Heart left ventricle (tissue), 13 donors: ENCODE results near the gene AKT2.

ENCODE experiments used
- POLR2A ChIP-seq, 2 donors: fragments of 450-650 bp; IDR thresholded peaks; one replicate each; pipeline ENCODE4 v1.6.1; 2017; ENCODE audit warnings: antibody characterized with exemption in 2 of 2, mild to moderate bottlenecking in 2 of 2, moderate library complexity in 2 of 2
- TF ChIP-seq, protein P1 (sequence below), 12 donors: fragments of 200-600 bp; sonication (generic) in 4 of 12; IDR thresholded peaks; one replicate each; pipeline versions ENCODE4 v1.5.0 to v1.8.0; 2018 to 2022; ENCODE audit warnings: antibody characterized with exemption in 12 of 12, mild to moderate bottlenecking in 5 of 12
- donor health status: ischemic (EF 13 %, LVEDD 7.1; RV severe dilation, severe dysfunction).
- donor health status: DM: no; HTN: yes; CAD: no.
- donor health status: DM: no; HTN: no; CAD: no.
- donor health status: ischemic (EF 25% LVEDD 6.9; RV normal size, moderate dysfunction).
- donor health status: ischemic (EF 25% LVEDD 5.7; RV mildly dilated, moderate dysfunction).
- donor health status: ischemic (EF 35%, LVEDD 5.7; RV mildly dilated, moderate dysfunction).
- donor health status: nonischemic (EF 11% LVEDD 7.7; RV severe dilation, severe dysfunction).
- donor health status: DM: yes; HTN: yes; CAD: no.
- donor health status: PGD.
- donor health status: ischemic (EF 29% LVEDD 5.4; RV normal size, mild dysfunction).
- donor health status: nonischemic (EF 23%, LVEDD 6.1; RV moderate dilation, normal function).

DNA sequence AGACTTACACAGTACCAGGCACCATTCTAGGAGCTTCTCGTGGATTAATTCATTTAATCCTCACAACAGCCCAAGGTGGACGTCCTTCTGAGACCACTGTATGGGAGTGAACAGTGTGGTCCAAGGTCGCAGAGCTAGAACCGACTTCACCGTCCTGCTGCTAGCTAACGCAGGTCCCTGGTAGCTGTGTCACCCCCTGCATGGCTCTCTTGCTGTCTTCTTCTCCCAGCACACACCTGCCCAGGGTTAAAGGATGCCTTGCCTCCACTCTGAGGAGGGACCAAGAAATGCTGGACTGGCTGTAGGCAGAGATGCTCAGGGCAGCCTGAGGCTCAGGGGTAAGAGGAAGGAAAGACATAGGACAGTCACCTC lies 3.0 kb downstream of the AKT2 start:
- TF ChIP-seq, protein P1, sequence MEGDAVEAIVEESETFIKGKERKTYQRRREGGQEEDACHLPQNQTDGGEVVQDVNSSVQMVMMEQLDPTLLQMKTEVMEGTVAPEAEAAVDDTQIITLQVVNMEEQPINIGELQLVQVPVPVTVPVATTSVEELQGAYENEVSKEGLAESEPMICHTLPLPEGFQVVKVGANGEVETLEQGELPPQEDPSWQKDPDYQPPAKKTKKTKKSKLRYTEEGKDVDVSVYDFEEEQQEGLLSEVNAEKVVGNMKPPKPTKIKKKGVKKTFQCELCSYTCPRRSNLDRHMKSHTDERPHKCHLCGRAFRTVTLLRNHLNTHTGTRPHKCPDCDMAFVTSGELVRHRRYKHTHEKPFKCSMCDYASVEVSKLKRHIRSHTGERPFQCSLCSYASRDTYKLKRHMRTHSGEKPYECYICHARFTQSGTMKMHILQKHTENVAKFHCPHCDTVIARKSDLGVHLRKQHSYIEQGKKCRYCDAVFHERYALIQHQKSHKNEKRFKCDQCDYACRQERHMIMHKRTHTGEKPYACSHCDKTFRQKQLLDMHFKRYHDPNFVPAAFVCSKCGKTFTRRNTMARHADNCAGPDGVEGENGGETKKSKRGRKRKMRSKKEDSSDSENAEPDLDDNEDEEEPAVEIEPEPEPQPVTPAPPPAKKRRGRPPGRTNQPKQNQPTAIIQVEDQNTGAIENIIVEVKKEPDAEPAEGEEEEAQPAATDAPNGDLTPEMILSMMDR (IDR thresholded peaks at IDR 0.05), result no peak
- no peak for TF ChIP-seq POLR2A (IDR thresholded peaks at IDR 0.05)
